HG03108 (cell line): Measurements from ENCODE around the gene THNSL1.
"Not testable (repeated sequence)": the region's sequence is repeated elsewhere in the genome, so short reads cannot be mapped to it uniquely, and the experiment has no call there.

Experiments
- ATAC-seq: cut with Tn5 transposase; IDR thresholded peaks from one replicate; pipeline ENCODE4 v1.9.1; 2021; ENCODE audit warnings: moderate library complexity; ENCODE audit not compliant: unreplicated experiment

The THNSL1 gene, protein sequence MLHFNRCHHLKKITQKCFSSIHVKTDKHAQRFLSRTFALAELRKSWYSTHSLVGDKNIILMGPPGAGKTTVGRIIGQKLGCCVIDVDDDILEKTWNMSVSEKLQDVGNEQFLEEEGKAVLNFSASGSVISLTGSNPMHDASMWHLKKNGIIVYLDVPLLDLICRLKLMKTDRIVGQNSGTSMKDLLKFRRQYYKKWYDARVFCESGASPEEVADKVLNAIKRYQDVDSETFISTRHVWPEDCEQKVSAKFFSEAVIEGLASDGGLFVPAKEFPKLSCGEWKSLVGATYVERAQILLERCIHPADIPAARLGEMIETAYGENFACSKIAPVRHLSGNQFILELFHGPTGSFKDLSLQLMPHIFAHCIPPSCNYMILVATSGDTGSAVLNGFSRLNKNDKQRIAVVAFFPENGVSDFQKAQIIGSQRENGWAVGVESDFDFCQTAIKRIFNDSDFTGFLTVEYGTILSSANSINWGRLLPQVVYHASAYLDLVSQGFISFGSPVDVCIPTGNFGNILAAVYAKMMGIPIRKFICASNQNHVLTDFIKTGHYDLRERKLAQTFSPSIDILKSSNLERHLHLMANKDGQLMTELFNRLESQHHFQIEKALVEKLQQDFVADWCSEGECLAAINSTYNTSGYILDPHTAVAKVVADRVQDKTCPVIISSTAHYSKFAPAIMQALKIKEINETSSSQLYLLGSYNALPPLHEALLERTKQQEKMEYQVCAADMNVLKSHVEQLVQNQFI

GRCh38 chr10:25016376-25017153 is at the start of gene THNSL1:
THNSL1 (plus strand) TSS chr10:25016612; CDS start chr10:25023224, 6,612 bp downstream.
- ATAC-seq = peak; percentile 99

DNA sequence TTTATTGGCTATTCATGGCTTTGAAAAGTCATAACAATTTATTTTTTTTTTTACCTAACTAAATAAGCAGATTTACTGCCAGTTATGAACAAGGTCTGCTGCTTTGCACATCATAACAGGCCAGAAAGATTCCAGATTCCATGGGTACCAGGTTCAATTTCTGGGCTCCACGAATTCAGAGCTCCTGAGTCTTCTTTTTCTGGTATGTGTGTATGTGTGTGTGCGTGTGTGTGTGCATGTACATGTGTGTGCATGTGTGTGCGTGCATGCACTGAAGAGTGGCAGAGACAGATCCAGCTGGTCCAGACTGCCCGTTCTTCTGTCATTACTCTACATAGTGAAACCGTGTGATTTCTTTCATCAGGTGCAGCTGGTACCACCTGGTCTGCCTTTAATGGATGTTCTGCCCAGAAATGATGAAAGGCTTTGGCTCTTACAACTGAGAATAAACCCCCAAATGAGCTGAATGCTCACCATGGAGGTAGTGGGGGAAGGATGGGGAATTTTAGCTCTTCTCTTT is 49.4 kb upstream of the THNSL1 start:
- no peak for ATAC-seq

- ATAC-seq = no peak
Measured at GRCh38 chr10:24968349-24968748, 48.1 kb upstream of the THNSL1 start.

- ATAC-seq = not testable (repeated sequence)
Measured at GRCh38 chr10:24968951-24969350, 47.5 kb upstream of the THNSL1 start.

DNA sequence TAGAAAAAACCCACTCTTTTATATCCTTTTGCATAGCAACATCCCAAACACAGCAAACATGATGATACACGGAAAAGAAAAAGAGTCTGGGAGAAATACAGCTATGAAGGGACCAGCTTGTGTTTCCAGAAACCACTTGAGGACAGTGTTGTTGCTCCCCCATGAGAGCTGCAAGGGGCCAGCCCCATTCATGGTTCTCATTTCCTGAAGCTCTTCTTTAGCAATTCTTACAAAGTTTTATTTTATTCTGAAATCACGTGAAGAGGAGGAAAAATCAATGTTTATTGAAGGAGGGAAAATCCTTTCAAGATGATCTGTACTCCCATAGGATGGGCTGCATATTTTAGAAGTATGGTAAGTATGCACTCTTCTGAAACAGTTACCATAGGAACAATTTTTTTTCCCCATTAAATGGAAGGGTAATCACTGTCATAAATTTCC is 46.6 kb upstream of the THNSL1 start:
- ATAC-seq = no peak

DNA sequence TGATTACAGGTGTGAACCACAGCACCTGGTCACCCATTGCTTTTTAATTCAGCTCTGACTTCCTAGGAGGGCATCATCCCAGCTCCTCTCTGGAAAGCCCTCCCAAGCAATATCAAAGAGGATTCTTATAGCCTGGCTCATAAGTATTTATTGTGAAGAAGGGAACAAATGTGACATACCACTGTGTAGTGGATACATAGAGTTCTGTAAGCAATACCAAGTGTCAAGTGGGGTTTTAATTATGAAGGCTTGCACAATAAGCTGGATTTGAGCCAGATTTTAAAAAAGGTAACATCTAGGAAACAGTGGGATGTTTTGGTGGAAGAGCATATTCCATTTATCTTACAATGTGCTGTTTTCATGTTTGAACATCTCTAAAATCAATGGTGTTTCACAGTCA is 45.0 kb upstream of the THNSL1 start:
- ATAC-seq = no peak

DNA sequence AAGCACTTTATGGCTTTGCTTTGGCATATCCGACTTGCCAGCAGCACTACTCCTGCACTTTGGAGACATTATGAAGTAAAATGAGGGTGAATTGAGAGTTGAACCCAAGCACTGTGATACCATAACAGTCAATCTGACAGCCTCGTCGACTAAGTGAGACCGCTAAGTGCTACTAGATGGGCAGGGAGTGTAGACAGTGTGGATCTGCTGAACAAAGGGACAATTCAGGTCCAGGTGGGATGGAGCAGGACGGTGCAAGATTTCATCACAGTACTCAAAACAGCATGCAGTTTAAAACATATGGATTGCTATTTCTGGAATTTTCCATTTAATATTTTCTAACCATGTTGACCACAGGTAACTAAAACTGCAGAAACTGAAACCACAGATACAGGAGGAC is 43.2 kb upstream of the THNSL1 start:
- ATAC-seq = no peak

DNA sequence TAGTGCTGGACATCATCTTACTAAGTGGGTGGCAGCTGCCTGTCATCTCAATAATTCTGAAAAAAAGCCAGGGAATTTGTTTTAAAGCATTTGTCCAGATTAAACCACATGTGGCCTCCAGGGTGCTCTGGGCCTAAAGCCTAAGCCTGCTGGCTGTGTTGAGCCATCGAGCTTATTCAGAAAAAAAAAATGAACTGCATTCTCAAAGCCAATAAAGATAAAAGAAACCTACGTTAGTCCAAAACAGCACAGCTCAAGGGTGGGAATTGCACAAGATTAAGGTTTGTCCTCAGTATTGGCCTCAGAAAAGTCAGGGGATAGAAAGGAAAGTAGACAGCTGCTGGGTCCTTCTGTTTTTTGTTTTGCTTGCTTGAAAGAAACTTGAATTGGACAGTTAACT is 41.4 kb upstream of the THNSL1 start:
- ATAC-seq = no peak

GRCh38 chr10:24979685-24980084 is 36.7 kb upstream of the THNSL1 start:
- ATAC-seq = no peak

DNA sequence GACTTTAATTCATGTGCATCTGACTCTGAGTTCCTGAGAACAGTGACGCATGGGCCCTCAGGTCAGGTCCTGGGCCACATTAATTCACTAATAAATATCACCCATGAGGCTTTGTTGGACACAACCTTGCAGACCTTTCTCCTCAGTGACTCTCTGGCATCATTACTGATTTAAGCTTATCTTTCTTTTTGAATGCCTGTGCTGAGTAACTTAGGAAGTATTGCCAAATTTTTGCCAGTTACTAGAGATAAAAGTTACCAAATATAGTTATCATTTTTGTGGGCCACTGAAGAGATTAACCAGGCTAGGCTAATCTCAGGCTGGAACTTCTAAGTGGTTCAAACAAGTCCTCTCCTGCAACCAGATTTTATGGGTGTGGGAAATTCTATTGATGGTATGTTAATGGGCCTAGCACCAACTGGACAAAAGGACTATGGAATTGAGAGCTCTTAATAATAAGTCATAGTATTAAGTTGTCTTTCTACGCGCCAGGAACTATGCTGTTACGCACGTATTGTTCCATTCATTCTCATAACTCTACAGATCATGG is 35.2 kb upstream of the THNSL1 start:
- no peak for ATAC-seq

- no peak for ATAC-seq
Measured at GRCh38 chr10:24982319-24983112, 33.9 kb upstream of the THNSL1 start.

DNA sequence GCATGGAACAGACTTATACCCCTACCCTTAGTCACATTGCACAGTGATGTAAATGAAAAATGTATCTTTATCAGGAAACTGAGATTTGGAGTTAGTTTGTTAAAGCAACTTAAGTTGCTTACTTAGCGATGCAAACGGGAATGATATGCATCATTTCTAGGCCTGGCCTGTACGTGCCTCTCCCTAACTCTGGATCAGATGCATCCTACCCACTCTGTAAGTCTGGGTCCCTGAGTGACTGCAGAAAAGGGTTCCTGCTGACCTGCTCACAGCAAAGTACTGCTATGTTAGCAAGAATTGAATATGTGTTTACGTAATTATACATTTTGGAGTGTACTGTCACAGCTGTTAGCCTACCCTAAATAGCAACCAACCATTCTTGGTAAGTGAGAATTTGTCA is 33.3 kb upstream of the THNSL1 start:
- no peak for ATAC-seq

- no peak for ATAC-seq
Measured at GRCh38 chr10:24983946-24984345, 32.5 kb upstream of the THNSL1 start.

DNA sequence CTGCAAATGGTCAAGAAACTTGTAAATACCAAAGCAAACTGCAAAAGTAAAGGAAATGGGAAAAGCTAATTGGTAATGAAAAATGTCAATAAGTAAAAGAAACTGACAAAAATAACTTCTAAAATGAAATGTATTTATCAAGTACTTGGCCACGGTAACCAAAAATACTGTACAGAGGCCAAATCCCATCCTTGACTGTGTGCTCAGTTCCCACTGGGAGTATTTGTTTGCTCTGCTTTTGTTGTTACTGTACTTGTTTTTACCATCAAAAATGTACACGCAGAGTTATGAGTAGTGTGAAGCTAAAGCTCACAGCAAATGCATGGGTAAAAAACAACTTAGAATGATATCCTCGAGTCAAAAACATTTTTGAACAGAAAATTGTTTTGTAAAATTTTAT is 31.5 kb upstream of the THNSL1 start:
- no peak for ATAC-seq

DNA sequence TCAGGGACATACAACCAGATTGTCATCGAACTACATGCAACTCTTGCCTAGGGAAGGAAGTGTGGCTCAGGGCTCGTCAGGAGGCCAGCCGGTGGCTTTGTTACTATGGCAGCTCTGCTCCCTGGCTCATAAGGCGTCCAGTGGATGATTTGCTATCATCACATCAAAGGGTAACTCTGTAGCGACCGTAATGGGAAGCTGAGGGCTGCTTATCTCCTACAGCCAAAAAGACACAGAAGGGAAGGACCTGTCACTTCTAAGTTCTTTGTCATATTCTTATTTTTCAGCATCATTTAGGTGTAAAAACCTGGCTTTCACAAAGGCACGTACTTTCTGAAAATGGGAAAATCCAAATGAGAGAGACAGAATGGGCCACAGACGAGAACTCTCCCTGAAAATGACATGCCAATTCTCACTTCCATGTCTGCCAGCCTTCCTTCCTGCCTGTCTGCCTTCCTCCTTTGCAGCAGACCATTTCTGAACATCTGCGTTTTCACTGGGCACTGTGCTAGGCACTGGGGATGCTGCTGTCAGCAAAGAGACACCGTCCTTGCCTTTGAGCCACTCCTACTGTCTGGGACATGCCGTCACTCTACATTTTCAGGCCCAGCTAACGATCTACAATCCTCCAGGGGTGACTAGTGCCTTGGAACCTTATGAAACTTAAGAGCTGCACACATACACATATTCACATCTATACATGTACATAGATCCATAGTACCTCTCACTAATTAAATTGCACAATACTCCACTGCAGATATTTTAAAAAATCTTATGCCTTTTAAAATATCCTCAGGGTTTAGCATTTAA is 27.4 kb upstream of the THNSL1 start:
- ATAC-seq = no peak

DNA sequence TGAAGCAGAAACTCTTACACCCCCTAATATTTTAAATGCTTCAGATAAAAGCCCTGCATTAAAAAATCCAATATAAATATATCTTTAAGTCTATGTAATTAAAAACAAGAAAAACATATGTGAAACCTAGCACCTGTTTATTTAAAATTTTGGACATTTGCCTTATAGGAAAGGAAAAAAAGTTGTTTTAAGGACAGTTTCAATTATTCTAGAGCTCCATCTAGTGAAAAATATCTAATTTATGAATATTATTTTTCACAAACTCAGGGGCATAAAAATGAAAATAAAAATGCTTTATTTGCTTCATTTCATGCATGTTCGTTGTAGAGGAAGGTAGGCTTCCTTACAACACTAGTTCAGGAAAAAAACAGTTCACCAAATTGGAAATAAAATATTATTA is 26.5 kb upstream of the THNSL1 start:
- ATAC-seq = no peak

- ATAC-seq = no peak
Measured at GRCh38 chr10:24991298-24991697, 25.1 kb upstream of the THNSL1 start.

GRCh38 chr10:24992512-24993133 is 23.8 kb upstream of the THNSL1 start:
- no peak for ATAC-seq
